HG03097 (cell line): ENCODE measurements around the gene NCLN.
"Not testable (repeated sequence)": the region's sequence is repeated elsewhere in the genome, so short reads cannot be mapped to it uniquely, and the experiment has no call there.

Source experiments
- ATAC-seq: cut with Tn5 transposase; IDR thresholded peaks from one replicate; pipeline ENCODE4 v1.9.1; 2021; ENCODE audit not compliant: unreplicated experiment, low FRiP score

Gene NCLN

GRCh38 chr19:3196933-3197205 lies 11.1 kb downstream of the NCLN start:
- ATAC-seq = no peak

DNA sequence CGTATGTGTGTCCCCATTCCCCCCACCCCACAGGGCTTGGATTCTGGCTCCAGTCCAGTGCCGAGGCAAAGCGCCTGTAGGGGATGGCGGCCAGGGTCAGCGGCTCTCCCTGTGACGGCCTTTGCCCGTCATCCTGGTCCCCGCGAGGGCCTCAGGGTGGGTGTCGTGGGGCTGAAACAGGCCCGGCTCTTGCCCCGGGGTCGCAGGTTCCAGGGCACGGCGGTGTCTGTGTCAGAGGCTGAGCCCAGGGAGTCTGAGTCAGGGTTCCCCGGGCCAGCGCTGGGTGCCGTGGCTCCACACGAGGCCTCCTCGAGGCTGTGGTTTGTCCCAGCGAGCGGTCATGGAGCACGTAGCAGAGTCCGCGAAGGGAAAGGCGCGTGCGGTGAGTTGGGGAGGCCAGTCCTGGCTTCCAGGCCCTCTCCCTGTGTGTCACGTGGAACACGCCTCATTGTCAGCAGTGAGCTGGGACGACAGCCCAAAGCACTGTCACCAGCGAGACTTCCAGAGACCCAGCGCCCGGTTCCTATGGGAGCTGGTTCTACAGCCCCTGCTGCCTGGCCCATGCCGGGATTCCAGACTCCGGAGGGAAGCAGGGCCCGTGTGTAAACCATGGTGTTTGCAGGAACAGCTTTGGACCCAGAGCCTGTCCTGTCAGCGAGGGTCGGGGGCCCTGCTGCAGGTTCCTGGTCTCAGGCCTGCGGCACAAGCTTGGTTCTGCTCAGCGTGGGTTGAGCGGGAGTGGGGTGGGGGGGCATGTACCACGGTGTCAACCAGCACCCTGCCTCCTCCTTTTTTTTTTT lies 13.4 kb downstream of the NCLN start:
- no peak for ATAC-seq

DNA sequence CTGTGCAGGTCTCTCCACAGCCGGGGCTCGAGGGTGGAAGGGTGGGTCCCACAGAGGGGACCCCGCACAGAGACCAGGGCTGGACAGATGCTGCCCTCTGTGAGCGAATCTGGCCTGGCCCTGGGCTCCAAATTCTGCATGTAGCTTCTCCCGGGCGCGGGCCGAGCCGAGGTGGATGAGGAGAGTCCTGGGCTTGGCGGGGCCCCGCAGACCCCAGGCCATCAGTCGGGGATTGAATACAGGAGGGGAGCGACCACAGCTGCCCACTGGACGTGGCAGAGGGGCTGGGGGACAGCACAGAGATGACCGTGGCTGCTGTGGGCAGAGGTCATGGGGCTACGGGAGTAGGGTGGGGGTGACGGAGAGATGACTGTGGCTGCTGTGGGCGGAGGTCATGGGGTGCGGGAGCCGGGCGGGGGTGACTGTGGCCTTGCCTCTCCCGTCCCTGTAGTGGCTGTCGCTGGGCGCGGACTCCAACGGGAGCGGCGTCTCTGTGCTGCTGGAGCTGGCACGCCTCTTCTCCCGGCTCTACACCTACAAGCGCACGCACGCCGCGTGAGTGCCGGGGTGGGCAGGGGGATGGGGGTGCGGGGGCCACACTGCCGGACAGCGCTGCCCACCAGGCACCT lies 15.5 kb downstream of the NCLN start:
- ATAC-seq = no peak

DNA sequence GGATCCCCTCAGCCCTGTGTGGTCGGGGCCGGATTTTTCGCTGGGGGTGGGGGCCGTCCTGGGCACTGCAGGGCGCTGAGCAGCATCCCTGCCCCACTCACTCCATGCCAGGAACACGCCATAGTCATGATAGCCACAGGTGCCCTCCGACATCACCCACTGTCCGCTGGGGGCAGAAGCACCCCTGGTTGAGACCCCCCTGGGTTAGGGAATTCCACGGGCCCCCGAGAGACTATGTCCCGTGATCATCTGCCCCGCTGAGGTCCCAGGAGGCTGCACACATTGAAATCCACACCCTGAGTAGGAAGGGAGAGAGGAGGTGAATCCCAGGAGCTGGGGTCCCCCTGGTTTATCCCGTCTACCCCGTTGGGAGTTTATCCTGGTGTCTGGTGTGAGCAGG lies 16.2 kb downstream of the NCLN start:
- no peak for ATAC-seq

DNA sequence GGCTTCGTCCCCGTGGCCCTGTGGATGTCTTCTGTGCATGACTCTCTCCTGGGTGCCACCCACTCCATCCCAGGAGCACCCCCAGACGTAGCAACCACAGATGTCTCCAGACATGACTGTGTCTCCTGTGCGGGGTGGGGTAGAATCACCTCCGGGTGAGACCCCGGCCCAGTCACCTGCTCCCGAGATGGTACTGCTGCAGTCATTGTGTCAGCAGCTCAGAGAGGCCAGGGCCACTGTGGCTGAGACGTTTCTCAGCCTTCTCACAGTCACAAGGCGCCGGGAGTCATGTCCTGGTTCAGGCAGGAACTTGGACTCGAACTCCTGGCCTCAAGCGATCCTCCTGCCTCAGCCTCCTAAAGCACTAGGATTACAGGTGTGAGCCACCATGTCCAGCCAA lies 16.6 kb downstream of the NCLN start:
- ATAC-seq = no peak

DNA sequence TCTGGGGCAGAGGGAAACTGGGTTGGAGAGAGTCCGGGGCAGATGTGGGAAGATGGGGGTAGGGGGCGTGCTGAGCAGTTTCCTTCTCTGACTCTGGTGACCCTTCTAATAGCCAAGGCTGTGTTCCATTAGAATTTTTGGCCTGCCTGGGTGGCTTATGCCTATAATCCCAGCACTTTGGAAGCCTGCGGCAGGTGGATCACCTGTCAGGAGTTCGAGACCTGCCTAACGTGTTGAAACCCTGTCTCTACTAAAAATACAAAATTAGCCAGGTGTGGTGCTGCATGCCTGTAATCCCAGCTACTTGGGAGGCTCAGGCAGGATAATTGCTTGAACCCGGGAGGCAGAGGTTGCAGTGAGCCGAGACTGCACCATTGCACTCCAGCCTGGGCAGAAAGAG lies 17.2 kb downstream of the NCLN start:
- not testable (repeated sequence) for ATAC-seq

GRCh38 chr19:3203805-3204645 lies 18.3 kb downstream of the NCLN start:
- ATAC-seq = no peak

GRCh38 chr19:3204646-3205275 lies 19.0 kb downstream of the NCLN start:
- ATAC-seq = no peak

DNA sequence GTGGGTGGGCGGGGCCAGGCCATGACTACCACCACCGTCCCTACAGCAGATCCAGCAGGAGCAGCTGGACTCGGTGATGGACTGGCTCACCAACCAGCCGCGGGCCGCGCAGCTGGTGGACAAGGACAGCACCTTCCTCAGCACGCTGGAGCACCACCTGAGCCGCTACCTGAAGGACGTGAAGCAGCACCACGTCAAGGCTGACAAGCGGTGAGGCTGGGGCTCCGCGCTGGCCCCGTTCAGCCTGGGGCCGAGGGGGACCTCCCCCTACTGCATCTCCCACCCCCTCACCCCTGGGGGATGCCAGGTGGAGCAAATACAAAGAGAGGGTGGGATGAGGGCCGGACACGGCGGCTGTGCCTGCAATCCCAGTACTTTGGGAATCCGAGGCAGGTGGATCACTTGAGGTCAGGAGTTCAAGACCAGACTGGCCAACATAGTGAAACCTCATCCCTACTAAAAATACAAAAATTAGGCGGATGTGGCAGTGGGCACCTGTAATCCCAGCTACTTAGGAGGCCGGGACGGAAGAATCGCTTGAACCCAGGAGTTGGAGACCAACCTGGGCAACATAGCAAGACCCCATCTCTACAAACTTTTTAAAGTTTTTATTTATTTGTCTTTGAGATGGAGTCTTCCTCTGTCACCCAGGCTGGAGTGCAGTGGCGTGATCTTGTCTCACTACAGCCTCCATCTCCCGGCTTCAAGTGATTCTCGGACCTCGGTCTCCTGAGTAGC lies 20.7 kb downstream of the NCLN start:
- ATAC-seq = no peak

DNA sequence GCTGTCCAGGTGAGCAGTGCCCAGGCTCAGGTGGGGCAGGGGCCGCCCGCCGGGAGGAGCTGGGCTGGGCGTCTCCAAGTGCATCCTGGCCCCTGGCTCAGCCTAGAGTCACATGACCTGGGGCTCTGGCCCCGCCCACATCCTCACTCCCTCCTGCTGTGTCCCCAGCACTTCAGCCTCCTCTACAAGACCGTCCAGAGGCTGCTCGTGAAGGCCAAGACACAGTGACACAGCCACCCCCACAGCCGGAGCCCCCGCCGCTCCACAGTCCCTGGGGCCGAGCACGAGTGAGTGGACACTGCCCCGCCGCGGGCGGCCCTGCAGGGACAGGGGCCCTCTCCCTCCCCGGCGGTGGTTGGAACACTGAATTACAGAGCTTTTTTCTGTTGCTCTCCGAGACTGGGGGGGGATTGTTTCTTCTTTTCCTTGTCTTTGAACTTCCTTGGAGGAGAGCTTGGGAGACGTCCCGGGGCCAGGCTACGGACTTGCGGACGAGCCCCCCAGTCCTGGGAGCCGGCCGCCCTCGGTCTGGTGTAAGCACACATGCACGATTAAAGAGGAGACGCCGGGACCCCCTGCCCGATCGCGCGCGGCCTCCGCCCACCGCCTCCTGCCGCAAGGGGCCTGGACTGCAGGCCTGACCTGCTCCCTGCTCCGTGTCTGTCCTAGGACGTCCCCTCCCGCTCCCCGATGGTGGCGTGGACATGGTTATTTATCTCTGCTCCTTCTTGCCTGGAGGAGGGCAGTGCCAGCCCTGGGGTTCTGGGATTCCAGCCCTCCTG lies 21.9 kb downstream of the NCLN start:
- ATAC-seq = no peak

DNA sequence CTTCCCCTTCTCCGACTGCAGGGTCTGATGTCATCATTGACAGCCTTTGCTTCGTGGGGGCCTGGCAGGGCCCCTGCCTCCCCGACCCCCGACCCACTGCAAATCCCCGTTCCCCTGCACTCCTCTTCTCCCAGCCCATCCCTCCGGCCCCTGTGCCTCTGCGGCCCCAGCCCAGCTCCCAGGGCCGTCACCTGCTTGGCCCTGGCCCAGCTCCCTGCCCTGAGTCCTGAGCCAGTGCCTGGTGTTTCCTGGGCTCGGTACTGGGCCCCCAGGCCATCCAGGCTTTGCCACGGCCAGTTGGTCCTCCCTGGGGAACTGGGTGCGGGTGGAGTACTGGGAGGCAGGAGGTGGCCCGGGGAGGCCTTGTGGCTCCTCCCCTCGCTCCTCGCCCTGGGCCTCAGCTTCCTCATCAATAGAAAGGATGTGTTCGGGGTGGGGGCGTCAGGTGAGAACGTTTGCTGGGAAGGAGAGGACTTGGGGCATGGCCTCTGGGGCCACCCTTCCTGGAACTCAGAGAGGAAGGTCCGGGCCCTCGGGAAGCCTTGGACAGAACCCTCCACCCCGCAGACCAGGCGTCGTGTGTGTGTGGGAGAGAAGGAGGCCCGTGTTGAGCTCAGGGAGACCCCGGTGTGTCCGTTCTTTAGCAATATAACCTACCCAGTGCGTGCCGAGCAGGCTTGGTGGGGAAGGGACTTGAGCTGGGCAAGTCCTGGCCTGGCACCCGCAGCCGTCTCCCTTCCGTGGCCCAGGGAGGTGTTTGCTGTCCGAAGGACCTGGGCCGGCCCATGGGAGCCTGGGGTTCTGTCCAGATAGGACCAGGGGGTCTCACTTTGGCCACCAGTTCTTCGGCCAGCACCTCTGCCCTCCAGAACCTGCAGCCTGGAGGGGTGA lies 22.8 kb downstream of the NCLN start:
- ATAC-seq = no peak

DNA sequence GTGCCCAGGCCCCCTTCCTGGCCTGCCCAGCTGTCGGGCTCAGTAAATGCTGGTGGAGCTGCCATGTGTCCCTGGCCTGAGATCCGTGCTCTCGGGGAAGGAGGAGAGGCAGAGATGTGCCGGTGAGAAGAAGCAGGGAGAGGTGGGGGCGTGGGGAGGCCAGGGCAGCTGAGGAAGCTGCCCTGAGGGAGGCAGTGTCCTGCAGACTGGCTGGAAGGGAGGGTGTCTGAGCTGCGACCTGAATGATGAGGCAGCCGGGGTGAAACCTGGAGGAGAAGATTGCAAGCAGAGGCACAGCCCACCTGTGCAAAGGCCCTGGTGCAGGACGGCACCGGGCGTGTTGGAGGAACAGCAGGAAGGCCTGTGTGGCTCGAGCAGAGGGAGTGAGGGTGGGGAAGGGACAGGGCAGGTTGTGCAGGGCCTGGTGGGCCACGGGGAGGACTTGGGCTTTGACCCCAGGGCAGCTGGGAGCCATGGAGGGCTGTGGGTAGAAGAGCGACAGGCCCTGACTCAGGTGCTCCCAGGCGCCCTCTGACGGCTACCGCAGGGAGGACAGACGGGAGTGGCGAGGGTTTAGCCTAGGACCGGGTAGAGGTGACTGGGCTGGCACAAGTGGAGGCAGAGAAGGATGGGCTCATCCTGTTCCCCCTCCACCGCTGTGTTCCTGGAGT lies 24.8 kb downstream of the NCLN start:
- ATAC-seq = no peak

DNA sequence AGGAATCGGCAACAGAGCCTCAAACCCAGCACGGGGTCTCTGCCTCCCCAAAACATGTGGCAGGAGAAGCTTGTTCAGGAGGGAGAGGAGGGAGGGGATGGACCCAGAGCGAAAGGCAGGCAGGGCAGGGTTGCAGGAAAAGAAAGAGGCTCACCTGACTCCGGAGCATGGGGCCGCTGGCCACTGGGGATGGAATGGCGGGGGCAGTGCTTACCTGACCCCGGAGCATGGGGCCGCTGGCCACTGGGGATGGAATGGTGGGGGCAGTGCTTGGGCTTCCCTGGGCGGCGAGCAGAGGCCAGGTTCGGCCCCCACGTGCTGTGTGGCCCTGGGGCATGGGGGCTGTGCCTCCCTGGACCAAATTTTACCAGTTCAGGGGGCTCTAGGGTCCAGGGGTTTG lies 25.5 kb downstream of the NCLN start:
- no peak for ATAC-seq

GRCh38 chr19:3213159-3213558 lies 27.4 kb downstream of the NCLN start:
- no peak for ATAC-seq

DNA sequence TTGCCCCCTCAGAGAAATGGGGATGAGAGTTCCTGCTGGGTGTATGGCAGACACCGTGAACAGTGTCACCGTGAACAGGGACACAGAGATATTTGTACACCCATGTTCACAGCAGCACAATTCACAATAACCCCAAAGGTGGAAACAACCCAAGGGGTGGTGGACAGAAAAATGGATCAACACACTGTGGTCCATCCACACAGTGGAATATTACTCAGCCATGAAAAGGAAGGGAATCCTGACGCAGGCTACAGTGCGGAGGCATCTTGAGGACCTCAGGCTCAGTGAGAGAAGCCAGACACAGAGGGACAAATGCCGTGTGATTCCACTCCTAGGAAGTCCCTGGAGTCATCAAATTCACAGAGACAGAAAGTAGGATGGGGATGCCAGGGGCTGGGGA lies 31.1 kb downstream of the NCLN start:
- no peak for ATAC-seq

DNA sequence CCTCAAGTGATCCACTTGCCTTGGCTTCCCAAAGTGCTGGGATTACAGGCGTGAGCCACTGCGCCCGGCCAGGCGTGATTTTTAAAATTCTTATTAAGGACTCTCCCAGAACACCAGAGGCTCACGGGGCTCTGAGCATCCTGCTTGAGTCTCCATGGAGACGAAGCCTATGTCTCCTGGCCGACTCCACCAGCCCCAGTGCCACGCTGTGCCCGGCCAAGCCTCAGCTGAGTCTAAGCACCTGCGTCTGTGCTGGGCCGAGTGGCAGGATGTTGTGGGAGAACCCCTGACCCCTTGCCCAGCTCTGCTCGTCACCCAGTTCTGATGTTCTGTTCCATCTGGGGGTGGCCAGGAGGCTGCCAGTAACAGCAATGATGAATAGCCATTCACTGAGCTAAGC lies 34.8 kb downstream of the NCLN start:
- no peak for ATAC-seq

GRCh38 chr19:3221576-3221975 lies 35.8 kb downstream of the NCLN start:
- not testable (repeated sequence) for ATAC-seq

- ATAC-seq = no peak
Observed at GRCh38 chr19:3222709-3223108, 37.0 kb downstream of the NCLN start.
